OCI-LY3 (cell line): ENCODE measurements around the gene BEST4.

Experiments used
- CTCF ChIP-seq: fragments of 200-600, 300-600 bp; sonication (generic); IDR thresholded peaks from 2 replicates; pipeline ENCODE4 v1.5.1; 2014; ENCODE audit warnings: antibody characterized with exemption, low read length, low read depth
- EZH2phosphoT487 ChIP-seq: fragments of 200-600 bp; shearing (Covaris generic); IDR thresholded peaks from 2 replicates; pipeline ENCODE4 v1.6.1; 2018; ENCODE audit warnings: antibody characterized with exemption, mixed run types, low read depth

DNA sequence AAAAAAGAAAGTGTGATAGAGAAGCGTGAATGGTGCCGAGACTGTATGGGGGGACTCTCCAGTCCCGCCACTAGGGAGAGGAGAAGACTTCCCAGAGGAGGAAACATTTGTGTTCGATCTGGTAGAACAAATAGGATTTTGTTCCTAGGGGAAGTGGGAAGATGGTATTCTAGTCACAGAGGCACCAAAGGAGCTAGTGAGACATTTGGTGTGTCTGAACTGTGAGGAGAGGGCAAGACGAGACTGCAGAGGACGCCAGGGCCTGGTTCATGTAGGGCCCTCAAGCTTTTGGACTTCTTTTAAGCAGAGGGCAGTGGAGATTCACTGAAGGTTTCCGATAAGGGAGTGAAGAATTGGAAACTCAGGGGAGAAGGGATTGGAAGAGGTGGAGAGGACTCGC is 23.3 kb upstream of the BEST4 start:
- TF ChIP-seq CTCF (no peak), EZH2phosphoT487 (no peak)
